Pancreas (tissue), 10 donors: Measurements from ENCODE around the gene SOCS3. TPM values are rescaled to one million over a fixed set of nuclear protein-coding genes. Genes with fewer than 3 reads are reported as not detected.

Source experiments
- ATAC-seq, 4 donors: fragments of 200-7000 bp; cut with Tn5 transposase; one replicate each; pipeline versions ENCODE4 v1.8.0 to v1.9.1; 2020; ENCODE audit warnings: mild to moderate bottlenecking in 4 of 4, moderate library complexity in 4 of 4
- DNase-seq, 6 donors: peaks; one replicate each; pipeline ENCODE4 v3.0.0-alpha.2; 2020
- FAIRE-seq: peaks from 2 replicates; lab custom pipeline; 2012; peaks lifted over from hg19 to GRCh38; lab: Jason Lieb, UNC
- H3K27ac ChIP-seq, 4 donors: fragments of 200-600 bp; sonication (generic); 1 replicate in 3 of 4; 2 replicates in 1 of 4; pipeline versions ENCODE4 v1.5.0 to v1.8.0; 2020
- H3K27me3 ChIP-seq, 4 donors: fragments of 200-600 bp; one replicate each; pipeline ENCODE4 v1.8.0; 2021
- H3K36me3 ChIP-seq, 3 donors: fragments of 200-600 bp; sonication (generic) in 1 of 3; one replicate each; pipeline versions ENCODE4 v1.5.0 to v1.8.0; 2020 to 2021
- H3K4me1 ChIP-seq, 3 donors: fragments of 200-600 bp; one replicate each; pipeline ENCODE4 v1.8.0; 2021
- H3K4me3 ChIP-seq, 4 donors: fragments of 200-600 bp; sonication (generic) in 2 of 4; one replicate each; pipeline versions ENCODE4 v1.5.0 to v1.8.0; 2020 to 2021
- H3K9me3 ChIP-seq, 4 donors: fragments of 200-600 bp; one replicate each; pipeline ENCODE4 v1.8.0; 2021
- WGBS, 2 donors: extraction: QIAGEN DNeasy Blood & Tissue Kit; methylation state at CpG; one replicate each; pipeline ENCODE4 v1.1.7; 2013; 5-methylcytosine and 5-hydroxymethylcytosine counted together
- intact Hi-C, 3 donors: fragments of 100-400 bp; cut with DNase I; formaldehyde crosslinking; loops; one replicate each; pipeline versions ENCODE4 v1.11.1 to v1.14.2; 2022
- polyA plus RNA-seq, 2 donors: library from polyadenylated mRNA; stranded (reverse); fragments of 200-250 nt; gene quantifications; one replicate each; pipeline ENCODE4 v1.2.3, GENCODE V29; 2013
- total RNA-seq, 6 donors: library from RNA; stranded (reverse); fragmentation: NEBNext Ultra II Directional in 4 of 6; extraction: Animal tissue kit (Norgen Biotek cat#: 25700) in 4 of 6; gene quantifications; one replicate each; pipeline versions ENCODE4 v1.2.1 to v1.2.4, GENCODE V29; 2021 to 2023
- TF ChIP-seq, protein P1 (sequence below), 4 donors: fragments of 200-600 bp; sonication (generic) in 3 of 4; IDR thresholded peaks; one replicate each; pipeline versions ENCODE4 v1.5.0 to v1.8.0; 2021; ENCODE audit warnings: antibody characterized with exemption in 4 of 4
- donor health status: healthy with polysubstance abuse.
- donor health status: DM: no; HTN: no; CAD: no; lungs with moderate emphysema.
- donor health status: DM: no; HTN: no; CAD: no.
- donor health status: control.
- donor health status: control.
- donor health status: Bipolar disorder and iron deficiency.
- donor health status: DM: yes; HTN: yes; CAD: no.
- donor health status: DM: no; HTN: no; CAD: no.
- donor health status: DM: no; HTN: no; CAD: no.
- donor health status: DM: yes; HTN: yes; CAD: no.

SOCS3 gene
- total and polyA plus RNA-seq, 8 donors, result 5.7 to 53.3 (median 22.8) TPM

DNA sequence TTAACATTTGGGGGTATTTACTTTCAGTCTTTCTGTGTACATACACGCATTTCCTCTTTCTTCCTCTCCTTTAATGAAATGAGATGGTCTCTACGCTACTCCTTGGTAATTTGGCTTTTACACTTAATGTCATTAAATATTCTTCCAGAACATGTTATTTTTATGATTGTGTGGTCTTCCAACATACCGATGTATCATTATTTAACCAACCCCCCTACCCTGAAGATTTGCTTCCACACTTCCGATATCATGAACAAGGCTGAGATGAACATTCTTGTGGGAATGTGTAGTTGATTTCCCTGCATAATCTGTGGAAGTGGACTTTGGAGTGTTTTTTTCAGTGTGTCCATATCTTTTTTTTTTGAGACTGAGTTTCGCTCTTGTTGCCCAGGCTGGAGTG lies 16.3 kb upstream of the SOCS3 start:
- FAIRE-seq, result no peak
- peak overlapping the region in 2 of 4 donors; percentile 11 to 67 for H3K27ac ChIP-seq
- no peak for DNase-seq
- no peaks in the 10 kb centered on the region for H3K36me3 ChIP-seq
- intact Hi-C loops, result no loop called here
- 76 to 85% methylated on average over 5 of the region's 5 CpGs for WGBS, 2 donors
- TF ChIP-seq, protein P1, sequence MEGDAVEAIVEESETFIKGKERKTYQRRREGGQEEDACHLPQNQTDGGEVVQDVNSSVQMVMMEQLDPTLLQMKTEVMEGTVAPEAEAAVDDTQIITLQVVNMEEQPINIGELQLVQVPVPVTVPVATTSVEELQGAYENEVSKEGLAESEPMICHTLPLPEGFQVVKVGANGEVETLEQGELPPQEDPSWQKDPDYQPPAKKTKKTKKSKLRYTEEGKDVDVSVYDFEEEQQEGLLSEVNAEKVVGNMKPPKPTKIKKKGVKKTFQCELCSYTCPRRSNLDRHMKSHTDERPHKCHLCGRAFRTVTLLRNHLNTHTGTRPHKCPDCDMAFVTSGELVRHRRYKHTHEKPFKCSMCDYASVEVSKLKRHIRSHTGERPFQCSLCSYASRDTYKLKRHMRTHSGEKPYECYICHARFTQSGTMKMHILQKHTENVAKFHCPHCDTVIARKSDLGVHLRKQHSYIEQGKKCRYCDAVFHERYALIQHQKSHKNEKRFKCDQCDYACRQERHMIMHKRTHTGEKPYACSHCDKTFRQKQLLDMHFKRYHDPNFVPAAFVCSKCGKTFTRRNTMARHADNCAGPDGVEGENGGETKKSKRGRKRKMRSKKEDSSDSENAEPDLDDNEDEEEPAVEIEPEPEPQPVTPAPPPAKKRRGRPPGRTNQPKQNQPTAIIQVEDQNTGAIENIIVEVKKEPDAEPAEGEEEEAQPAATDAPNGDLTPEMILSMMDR (IDR thresholded peaks at IDR 0.05), result no peak
- peaks cover 6 to 24% (median 9%) of the 10 kb centered on the region in 3 donors for H3K4me1 ChIP-seq
- no peaks in the 10 kb centered on the region for H3K9me3 ChIP-seq
- H3K4me3 ChIP-seq, result no peak overlapping the region
- no peaks in the 10 kb centered on the region for H3K27me3 ChIP-seq
- ATAC-seq, result no peak

DNA sequence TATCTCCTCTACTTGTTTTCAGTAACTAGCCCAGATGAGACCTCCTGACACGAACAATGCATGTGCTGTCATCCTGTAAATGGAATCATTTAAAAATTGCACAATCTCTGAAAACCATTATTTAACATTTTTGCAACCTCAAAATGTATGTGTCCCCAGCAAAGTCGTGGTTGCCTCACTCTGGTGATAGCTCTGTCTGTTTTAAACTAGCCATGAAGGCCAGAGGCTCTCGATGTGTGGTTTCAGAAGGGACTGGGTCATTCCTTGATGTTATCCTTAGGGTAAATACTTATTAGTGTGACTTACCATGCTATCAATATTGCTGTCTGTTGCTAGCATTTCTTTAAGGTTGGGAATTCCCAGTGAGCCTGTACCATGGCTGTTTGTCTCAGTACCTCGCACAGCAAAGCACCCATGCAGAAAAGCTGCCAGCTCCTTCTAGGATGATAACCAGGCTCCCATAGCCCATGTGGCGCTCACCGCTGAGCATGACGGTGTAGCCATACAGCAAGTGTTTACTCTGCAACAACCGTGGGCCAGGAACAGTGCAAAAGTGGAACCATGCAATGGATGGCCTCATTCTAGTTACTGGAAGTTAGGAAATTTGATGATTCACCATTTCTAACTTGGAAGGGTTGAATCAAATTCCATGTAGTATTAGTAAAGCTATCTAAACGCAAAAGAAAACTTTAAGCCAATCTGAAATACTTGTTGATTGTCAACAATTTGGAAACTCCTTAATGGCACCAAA lies 15.7 kb upstream of the SOCS3 start:
- 44 to 49% methylated on average over 9 of the region's 9 CpGs for WGBS, 2 donors
- Histone ChIP-seq H3K36me3 (no peaks in the 10 kb centered on the region), H3K27me3 (no peaks in the 10 kb centered on the region), H3K9me3 (no peaks in the 10 kb centered on the region), H3K27ac (peak overlapping the region in 2 of 4 donors; percentile 55 to 67), H3K4me1 (peaks cover 6 to 19% (median 6%) of the 10 kb centered on the region in 3 donors), H3K4me3 (no peak overlapping the region)
- TF ChIP-seq, protein P1 (IDR thresholded peaks at IDR 0.05), result no peak
- FAIRE-seq (no peak), DNase-seq (peak in 1 of 6 donors; percentile 37), ATAC-seq (peak in 2 of 4 donors; percentile 56 to 71)
- intact Hi-C loops, result no loop called here

DNA sequence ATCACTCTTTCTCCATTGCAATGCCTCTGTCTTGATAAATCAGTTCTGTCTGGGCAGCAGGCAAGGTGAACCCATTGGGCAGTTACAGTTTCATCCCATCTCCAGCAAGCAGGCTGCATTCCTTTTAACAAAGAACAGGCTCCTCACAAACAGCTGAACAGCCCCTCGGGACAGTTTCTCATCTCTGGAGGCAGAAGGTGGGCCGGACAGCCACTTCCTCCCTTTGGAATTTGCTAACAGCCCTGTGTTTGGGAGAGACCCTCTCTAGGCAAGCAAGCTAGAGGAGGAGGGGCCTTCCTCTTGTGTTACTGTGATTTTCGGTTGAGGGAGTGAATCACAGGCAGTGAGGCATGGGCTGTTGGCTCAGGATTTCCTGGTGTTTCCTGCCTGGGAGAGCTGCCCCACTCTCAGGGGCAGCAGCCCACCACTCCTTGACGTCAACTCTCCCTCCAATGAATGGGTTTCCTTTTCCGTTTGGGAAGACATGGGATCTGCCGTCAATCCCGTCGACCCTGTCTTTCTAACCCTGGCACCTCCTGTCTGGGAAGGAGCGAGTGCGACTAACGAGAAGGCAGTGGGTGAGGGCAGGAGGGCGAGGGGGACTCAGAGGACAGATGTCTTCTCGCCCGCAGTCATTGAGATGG lies 14.9 kb upstream of the SOCS3 start:
- Histone ChIP-seq H3K4me3 (no peak overlapping the region), H3K4me1 (peaks cover 3 to 11% (median 6%) of the 10 kb centered on the region in 3 donors), H3K9me3 (no peaks in the 10 kb centered on the region), H3K27ac (peak overlapping the region in 2 of 4 donors; percentile 55 to 67), H3K27me3 (no peaks in the 10 kb centered on the region), H3K36me3 (no peaks in the 10 kb centered on the region)
- intact Hi-C loops, result no loop called here
- FAIRE-seq (no peak), DNase-seq (no peak), ATAC-seq (no peak)
- TF ChIP-seq, protein P1 (IDR thresholded peaks at IDR 0.05), result no peak
- 50 to 51% methylated on average over 14 of the region's 14 CpGs for WGBS, 2 donors

DNA sequence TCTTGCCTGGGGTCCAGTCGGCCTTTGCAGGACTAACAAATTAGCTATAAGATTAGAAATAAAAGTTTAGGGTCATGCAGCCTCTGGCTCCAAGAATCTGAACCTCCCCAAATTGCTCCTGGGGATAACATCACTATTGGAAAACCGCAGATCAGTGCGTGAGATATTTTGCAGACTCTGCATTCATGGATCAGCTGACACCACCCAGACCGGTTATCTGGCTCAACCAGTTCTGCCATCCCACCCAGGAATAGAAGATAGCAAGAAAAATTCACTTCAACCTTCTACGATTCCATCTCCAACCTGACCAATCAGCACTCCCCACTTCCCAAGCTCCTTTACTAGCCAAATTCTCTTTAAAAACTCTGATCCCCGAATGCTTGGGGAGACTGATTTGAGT lies 14.3 kb upstream of the SOCS3 start:
- 42 to 57% methylated on average over 6 of the region's 6 CpGs for WGBS, 2 donors

More for the DNA sequence above, 14.3 kb upstream of the SOCS3 start:
- Histone ChIP-seq H3K4me3 (no peak overlapping the region), H3K9me3 (no peaks in the 10 kb centered on the region), H3K27ac (no peak overlapping the region), H3K27me3 (no peaks in the 10 kb centered on the region), H3K4me1 (peaks cover 0 to 6% (median 1%) of the 10 kb centered on the region in 3 donors), H3K36me3 (no peaks in the 10 kb centered on the region)
- DNase-seq (no peak), ATAC-seq (no peak), FAIRE-seq (no peak)
- intact Hi-C loops, result no loop called here
- TF ChIP-seq, protein P1 (IDR thresholded peaks at IDR 0.05), result no peak
